Lung (tissue), 12 donors: ENCODE data around the gene NR5A2. TPM values are rescaled to one million over a fixed set of nuclear protein-coding genes. Genes with fewer than 3 reads are reported as not detected.

Source experiments
- ATAC-seq: fragments of 200-7000 bp; cut with Tn5 transposase; one replicate; pipeline ENCODE4 v1.9.1; 2020; ENCODE audit warnings: moderate number of reproducible peaks; ENCODE audit not compliant: insufficient read depth, low FRiP score
- DNase-seq, 3 donors: peaks; one replicate each; pipeline ENCODE4 v3.0.0-alpha.2; 2013 to 2017
- H3K27ac ChIP-seq, 2 donors: one replicate each; pipeline ENCODE4 v1.5.1; 2013; ENCODE audit warnings: mild to moderate bottlenecking in 2 of 2, moderate library complexity in 2 of 2, control low read depth in 1 of 2, inconsistent platforms in 1 of 2, low read depth in 1 of 2, low read length in 1 of 2
- H3K27me3 ChIP-seq, 3 donors: one replicate each; pipeline ENCODE4 v1.5.1; 2013; ENCODE audit warnings: low read length in 2 of 3; ENCODE audit not compliant: control insufficient read depth in 3 of 3, insufficient read depth in 3 of 3
- H3K36me3 ChIP-seq, 4 donors: one replicate each; pipeline ENCODE4 v1.5.1; 2013; ENCODE audit warnings: low read length in 4 of 4, mild to moderate bottlenecking in 1 of 4, moderate library complexity in 1 of 4; ENCODE audit not compliant: control insufficient read depth in 4 of 4, insufficient read depth in 4 of 4
- H3K4me1 ChIP-seq, 5 donors: one replicate each; pipeline ENCODE4 v1.5.1; 2013; ENCODE audit warnings: low read length in 5 of 5, mild to moderate bottlenecking in 2 of 5, moderate library complexity in 1 of 5; ENCODE audit not compliant: control insufficient read depth in 5 of 5, insufficient read depth in 5 of 5
- H3K4me3 ChIP-seq: one replicate; pipeline ENCODE4 v1.5.1; 2013; ENCODE audit warnings: mild to moderate bottlenecking, control low read depth, moderate library complexity
- H3K9ac ChIP-seq, 2 donors: one replicate each; pipeline ENCODE4 v1.5.1; 2013; ENCODE audit warnings: low read length in 2 of 2, control low read depth in 1 of 2; ENCODE audit not compliant: insufficient read depth in 1 of 2
- H3K9me3 ChIP-seq, 4 donors: one replicate each; pipeline ENCODE4 v1.5.1; 2013; ENCODE audit warnings: low read length in 3 of 4, mild to moderate bottlenecking in 1 of 4, moderate library complexity in 1 of 4; ENCODE audit not compliant: control insufficient read depth in 4 of 4, insufficient read depth in 3 of 4
- WGBS, 2 donors: extraction: QIAGEN DNeasy Blood & Tissue Kit; methylation state at CpG; one replicate each; pipeline ENCODE4 v1.1.7; 2013; 5-methylcytosine and 5-hydroxymethylcytosine counted together
- polyA plus RNA-seq, 2 donors: library from polyadenylated mRNA; stranded (reverse); fragments of 200-250 nt; gene quantifications; one replicate each; pipeline ENCODE4 v1.2.1, GENCODE V29; 2013
- total RNA-seq, 2 donors: library from RNA; depleted of rRNA in 1 of 2; stranded (reverse); fragments of >200 nt in 1 of 2; gene quantifications; one replicate each; pipeline ENCODE4 v1.2.1, GENCODE V29; 2014 to 2021
- TF ChIP-seq, protein P1 (sequence below): IDR thresholded peaks from 2 replicates; pipeline ENCODE4 v1.5.1; 2012; ENCODE audit warnings: mild to moderate bottlenecking; ENCODE audit errors: control extremely low read depth, extremely low read depth
- donor health status: control.
- donor health status: control.
- donor health status: Bipolar disorder and iron deficiency.
- donor health status: healthy.
- donor health status: DM: yes; HTN: yes; CAD: no.

Gene NR5A2
- total and polyA plus RNA-seq, 4 donors, result 1.2 to 8.5 (median 2.6) TPM

- Histone ChIP-seq H3K4me3 (no peak overlapping the region), H3K9me3 (no peaks in the 10 kb centered on the region), H3K4me1 (no peaks in the 10 kb centered on the region), H3K27ac (no peak overlapping the region), H3K36me3 (no peaks in the 10 kb centered on the region), H3K9ac (no peak overlapping the region), H3K27me3 (no peaks in the 10 kb centered on the region)
- TF ChIP-seq, protein P1, sequence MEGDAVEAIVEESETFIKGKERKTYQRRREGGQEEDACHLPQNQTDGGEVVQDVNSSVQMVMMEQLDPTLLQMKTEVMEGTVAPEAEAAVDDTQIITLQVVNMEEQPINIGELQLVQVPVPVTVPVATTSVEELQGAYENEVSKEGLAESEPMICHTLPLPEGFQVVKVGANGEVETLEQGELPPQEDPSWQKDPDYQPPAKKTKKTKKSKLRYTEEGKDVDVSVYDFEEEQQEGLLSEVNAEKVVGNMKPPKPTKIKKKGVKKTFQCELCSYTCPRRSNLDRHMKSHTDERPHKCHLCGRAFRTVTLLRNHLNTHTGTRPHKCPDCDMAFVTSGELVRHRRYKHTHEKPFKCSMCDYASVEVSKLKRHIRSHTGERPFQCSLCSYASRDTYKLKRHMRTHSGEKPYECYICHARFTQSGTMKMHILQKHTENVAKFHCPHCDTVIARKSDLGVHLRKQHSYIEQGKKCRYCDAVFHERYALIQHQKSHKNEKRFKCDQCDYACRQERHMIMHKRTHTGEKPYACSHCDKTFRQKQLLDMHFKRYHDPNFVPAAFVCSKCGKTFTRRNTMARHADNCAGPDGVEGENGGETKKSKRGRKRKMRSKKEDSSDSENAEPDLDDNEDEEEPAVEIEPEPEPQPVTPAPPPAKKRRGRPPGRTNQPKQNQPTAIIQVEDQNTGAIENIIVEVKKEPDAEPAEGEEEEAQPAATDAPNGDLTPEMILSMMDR, result no peak
- DNase-seq, result no peak
- ATAC-seq, result no peak
- WGBS, 2 donors, result 95 to 98% methylated on average over 3 of the region's 3 CpGs
Observed at GRCh38 chr1:200163911-200164310, 136.4 kb downstream of the NR5A2 start.

GRCh38 chr1:200165493-200166220, 138.1 kb downstream of the NR5A2 start:
- Histone ChIP-seq H3K27ac (no peak overlapping the region), H3K36me3 (no peaks in the 10 kb centered on the region), H3K9ac (no peak overlapping the region), H3K4me1 (peaks cover 0 to 4% (median 0%) of the 10 kb centered on the region in 5 donors), H3K27me3 (no peaks in the 10 kb centered on the region), H3K9me3 (no peaks in the 10 kb centered on the region), H3K4me3 (no peak overlapping the region)
- TF ChIP-seq, protein P1, result no peak
- 71 to 78% methylated on average over 5 of the region's 5 CpGs for WGBS, 2 donors
- DNase-seq (no peak), ATAC-seq (no peak)

- H3K36me3 ChIP-seq, result no peaks in the 10 kb centered on the region
- no peaks in the 10 kb centered on the region for H3K27me3 ChIP-seq
- no peak overlapping the region for H3K27ac ChIP-seq
- ATAC-seq (no peak), DNase-seq (no peak)
- H3K4me1 ChIP-seq, result peaks cover 0 to 4% (median 0%) of the 10 kb centered on the region in 5 donors
- H3K4me3 ChIP-seq, result no peak overlapping the region
- H3K9me3 ChIP-seq, result no peaks in the 10 kb centered on the region
- TF ChIP-seq, protein P1, result no peak
- no peak overlapping the region for H3K9ac ChIP-seq
- WGBS, 2 donors, result 60 to 70% methylated on average over 4 of the region's 4 CpGs
Observed at GRCh38 chr1:200166411-200166810, 138.9 kb downstream of the NR5A2 start.
